Spinal cord (tissue), 4 donors: ENCODE results near the gene C2CD4D. TPM values are rescaled to one million over a fixed set of nuclear protein-coding genes. Genes with fewer than 3 reads are reported as not detected.

Source experiments
- polyA plus RNA-seq, 2 donors: library from polyadenylated mRNA; unstranded; fragments of 120-200 nt; gene quantifications; one replicate each; pipeline ENCODE4 v1.2.1, GENCODE V29; 2013; ENCODE audit not compliant: insufficient read length in 2 of 2
- small RNA-seq: library from RNA; depleted of rRNA; stranded (forward); fragments of <200 nt; gene quantifications from one replicate; pipeline ENCODE3, GENCODE V24; 2014; ENCODE audit warnings: low replicate concordance
- total RNA-seq, 2 donors: library from RNA; depleted of rRNA in 1 of 2; stranded (reverse); fragments of 120-200 nt in 1 of 2; fragments of >200 nt in 1 of 2; gene quantifications; one replicate each; pipeline versions ENCODE4 v1.2.3 to v1.2.4, GENCODE V29; 2013 to 2014

The C2CD4D gene
- total and polyA plus RNA-seq, 4 donors = 0.74 to 0.97 TPM; not detected in 2

Small RNAs within 50 kb of the gene (small RNA-seq; reads per million reads assigned to genes)
- not detected for gene RF00019

Other genes starting within 250 kb of the C2CD4D start
- 10 to 100 TPM; 33.1 to 77.1 TPM for gene SNX27, start 227.8 kb downstream of the C2CD4D start, total RNA-seq
- 10 to 100 TPM; 44.5 to 51.2 TPM for gene SNX27, start 227.8 kb downstream of the C2CD4D start, polyA plus RNA-seq
- 10 to 100 TPM; 12.7 to 13.9 TPM for gene CELF3, start 123.0 kb downstream of the C2CD4D start, total RNA-seq
- gene CELF3, start 123.0 kb downstream of the C2CD4D start, polyA plus RNA-seq = 100 to 1,000 TPM in 1 of 2 donors, 10 to 100 TPM in 1; 90.7 to 106 TPM
- 1 to 10 TPM; 2.1 to 5.2 TPM for gene RIIAD1, start 118.3 kb downstream of the C2CD4D start, total RNA-seq
- 1 to 10 TPM; 8.0 to 8.6 TPM for gene RIIAD1, start 118.3 kb downstream of the C2CD4D start, polyA plus RNA-seq
- gene MRPL9, start 76.3 kb downstream of the C2CD4D start, total RNA-seq = 10 to 100 TPM; 59.1 to 91.3 TPM
- gene MRPL9, start 76.3 kb downstream of the C2CD4D start, polyA plus RNA-seq = 10 to 100 TPM; 86.4 to 86.5 TPM
- gene TDRKH, start 49.3 kb downstream of the C2CD4D start, total RNA-seq = 10 to 100 TPM; 11.3 to 15.6 TPM
- 10 to 100 TPM; 18.7 to 20.8 TPM for gene TDRKH, start 49.3 kb downstream of the C2CD4D start, polyA plus RNA-seq
- 1 to 10 TPM in 1 of 2 donors, under 1 TPM in 1; 0.22 to 2.0 TPM for gene LINGO4, start 34.4 kb downstream of the C2CD4D start, total RNA-seq
- 1 to 10 TPM in 1 of 2 donors, under 1 TPM in 1; 0.62 to 1.0 TPM for gene LINGO4, start 34.4 kb downstream of the C2CD4D start, polyA plus RNA-seq
- under 1 TPM in 1 of 2 donors, not detected in 1; 0.44 TPM for gene RORC, start 8.0 kb downstream of the C2CD4D start, total RNA-seq
- gene RORC, start 8.0 kb downstream of the C2CD4D start, polyA plus RNA-seq = under 1 TPM; 0.15 to 0.17 TPM
- not detected for gene THEM5, start 13.9 kb upstream of the C2CD4D start, total RNA-seq
- gene THEM5, start 13.9 kb upstream of the C2CD4D start, polyA plus RNA-seq = 1 to 10 TPM; 1.5 to 1.8 TPM
- 10 to 100 TPM; 13.0 to 16.8 TPM for gene THEM4, start 69.7 kb upstream of the C2CD4D start, total RNA-seq
- gene THEM4, start 69.7 kb upstream of the C2CD4D start, polyA plus RNA-seq = 10 to 100 TPM; 25.8 to 34.0 TPM
- gene S100A10, start 154.0 kb upstream of the C2CD4D start, total RNA-seq = 100 to 1,000 TPM; 110 to 144 TPM
- gene S100A10, start 154.0 kb upstream of the C2CD4D start, polyA plus RNA-seq = 100 to 1,000 TPM; 198 to 262 TPM
- 100 to 1,000 TPM in 1 of 2 donors, 10 to 100 TPM in 1; 17.7 to 153 TPM for gene S100A11, start 197.2 kb upstream of the C2CD4D start, total RNA-seq
- gene S100A11, start 197.2 kb upstream of the C2CD4D start, polyA plus RNA-seq = 10 to 100 TPM; 59.3 to 94.5 TPM
- not detected for gene TCHHL1, start 249.2 kb upstream of the C2CD4D start, total RNA-seq
- not detected for gene TCHHL1, start 249.2 kb upstream of the C2CD4D start, polyA plus RNA-seq